GM21423 (cell line): Measurements from ENCODE around the gene CEP70.

Source experiments
- ATAC-seq: cut with Tn5 transposase; IDR thresholded peaks from one replicate; pipeline ENCODE4 v1.9.1; 2021; ENCODE audit warnings: mild to moderate bottlenecking, moderate library complexity; ENCODE audit not compliant: unreplicated experiment

Gene CEP70

DNA sequence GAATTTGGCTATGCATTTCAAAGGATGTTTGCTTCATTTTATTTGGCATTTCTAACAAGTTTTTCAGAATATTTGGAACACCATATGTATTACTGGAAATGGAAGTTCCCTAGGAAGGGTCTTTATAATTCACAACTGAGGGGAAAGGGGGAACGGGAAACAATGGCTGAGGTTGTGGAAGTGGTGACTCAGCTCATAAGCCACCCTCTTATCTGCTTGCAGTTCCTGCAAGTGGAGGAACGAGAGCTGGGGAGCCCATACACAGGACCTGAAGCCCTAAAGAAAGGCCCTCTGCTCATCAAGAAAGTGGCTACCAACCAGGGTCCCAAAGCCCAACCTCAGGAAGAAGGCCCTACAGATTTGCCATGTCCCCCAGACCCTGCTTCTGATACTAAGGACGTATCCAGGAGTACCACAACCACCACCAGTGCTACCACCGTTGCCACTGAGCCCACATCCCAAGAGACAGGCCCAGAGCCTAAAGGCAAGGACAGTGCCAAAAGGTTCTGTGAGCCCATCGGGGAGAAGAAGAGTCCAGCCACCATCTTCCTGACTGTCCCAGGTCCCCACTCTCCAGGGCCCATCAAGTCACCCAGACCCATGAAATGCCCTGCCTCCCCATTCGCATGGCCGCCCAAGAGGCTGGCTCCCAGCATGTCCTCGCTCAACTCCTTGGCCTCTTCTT, 121.8 kb downstream of the CEP70 start:
- no peak for ATAC-seq

DNA sequence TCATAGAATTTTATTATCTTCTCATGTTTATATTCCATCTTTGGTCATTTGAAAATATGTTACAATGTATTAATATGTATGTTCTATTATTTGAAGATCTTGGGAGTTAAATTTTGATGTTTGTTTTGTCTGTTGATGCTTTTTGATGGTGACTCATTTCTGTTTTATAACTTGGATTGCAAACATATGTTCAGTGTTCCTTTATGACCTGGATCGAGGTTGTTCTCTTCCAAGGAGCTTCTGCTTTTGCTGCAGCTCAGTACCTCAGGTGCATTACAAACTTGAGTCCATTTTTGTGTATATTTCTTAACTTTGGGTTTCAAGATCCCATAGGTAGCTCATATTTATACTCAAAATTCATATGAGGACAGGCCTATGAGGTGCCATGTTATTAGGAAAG, 122.6 kb downstream of the CEP70 start:
- ATAC-seq, result no peak

GRCh38 chr3:138470687-138471086, 123.4 kb downstream of the CEP70 start:
- no peak for ATAC-seq

DNA sequence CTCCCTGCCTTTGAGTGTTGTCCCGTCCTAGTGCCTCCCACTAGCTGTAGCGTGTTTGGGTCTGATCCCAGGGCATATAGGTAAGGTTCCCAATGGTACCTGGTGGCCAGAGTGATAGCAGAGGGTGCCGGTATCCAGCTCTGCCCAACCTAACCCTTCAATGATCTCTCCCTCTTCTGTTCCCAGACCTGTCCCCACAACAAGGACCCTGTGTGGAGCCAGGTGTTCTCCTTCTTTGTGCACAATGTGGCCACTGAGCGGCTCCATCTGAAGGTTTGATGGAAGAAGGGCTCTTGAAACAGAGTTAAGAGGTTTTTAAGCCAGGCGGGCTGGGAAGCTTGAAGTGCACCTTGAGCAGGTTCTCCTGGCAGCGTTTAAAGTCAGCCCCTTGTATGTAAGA, 124.2 kb downstream of the CEP70 start:
- no peak for ATAC-seq

- no peak for ATAC-seq
These were observed 125.2 kb downstream of the CEP70 start for GRCh38 chr3:138468886-138469285.

DNA sequence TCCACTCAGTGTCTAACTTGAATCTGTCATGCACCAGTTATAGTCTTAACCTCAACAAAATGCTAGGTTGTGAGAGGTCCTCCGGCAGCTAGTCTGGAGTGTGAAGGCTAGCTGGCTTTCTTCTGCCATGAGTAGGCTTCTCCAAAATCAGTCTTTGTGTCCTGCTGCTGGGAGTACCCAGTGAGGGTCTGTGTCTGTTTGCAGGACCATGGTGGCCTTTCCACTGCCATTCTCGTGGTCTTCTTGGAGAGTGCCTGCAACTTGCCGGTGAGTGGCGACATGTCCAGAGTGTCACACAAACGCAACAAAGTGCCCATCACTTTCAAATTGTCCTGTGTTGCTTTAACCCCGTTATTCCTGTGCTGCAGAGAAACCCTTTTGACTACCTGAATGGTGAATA, 125.6 kb downstream of the CEP70 start:
- ATAC-seq, result no peak

DNA sequence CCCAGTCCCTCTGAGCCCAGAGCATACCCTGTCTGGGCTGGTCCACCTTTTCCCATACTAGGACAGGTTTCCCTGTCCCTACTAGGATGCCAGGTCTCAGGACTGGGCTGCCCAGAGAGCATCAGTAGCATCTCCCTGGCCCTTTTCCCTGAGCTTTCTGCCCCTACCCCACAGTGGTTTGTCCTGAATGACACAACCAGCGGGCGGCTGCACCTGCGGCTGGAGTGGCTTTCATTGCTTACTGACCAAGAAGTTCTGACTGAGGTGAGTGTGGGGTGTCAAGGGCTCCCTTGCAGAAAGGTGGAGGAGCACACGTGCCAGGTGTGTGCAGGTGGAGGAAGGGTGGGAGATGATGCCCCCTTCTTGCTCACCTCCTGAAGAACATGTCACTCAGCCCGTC, 126.1 kb downstream of the CEP70 start:
- ATAC-seq, result no peak

GRCh38 chr3:138465925-138466324, 128.1 kb downstream of the CEP70 start:
- ATAC-seq, result no peak

DNA sequence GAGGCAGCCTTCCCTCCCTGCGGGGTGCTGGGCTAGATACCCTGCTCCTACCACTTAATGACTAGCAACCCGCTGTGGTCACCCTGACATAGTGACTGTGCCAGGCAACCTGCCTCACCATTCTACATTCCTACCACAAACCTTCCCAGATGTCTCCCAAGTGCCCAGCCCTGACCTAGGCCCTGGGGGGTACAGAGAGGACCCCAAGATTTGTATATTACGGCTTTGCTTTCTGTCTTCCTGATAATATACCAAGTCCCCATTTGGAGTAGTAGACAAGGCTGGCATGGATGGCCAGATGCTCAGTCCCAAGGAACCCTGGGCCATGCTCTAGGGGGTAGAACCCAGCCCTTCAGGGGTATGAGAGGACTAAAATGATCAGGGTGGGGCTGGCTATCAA, 128.6 kb downstream of the CEP70 start:
- no peak for ATAC-seq

GRCh38 chr3:138464491-138464860, 129.6 kb downstream of the CEP70 start:
- no peak for ATAC-seq

DNA sequence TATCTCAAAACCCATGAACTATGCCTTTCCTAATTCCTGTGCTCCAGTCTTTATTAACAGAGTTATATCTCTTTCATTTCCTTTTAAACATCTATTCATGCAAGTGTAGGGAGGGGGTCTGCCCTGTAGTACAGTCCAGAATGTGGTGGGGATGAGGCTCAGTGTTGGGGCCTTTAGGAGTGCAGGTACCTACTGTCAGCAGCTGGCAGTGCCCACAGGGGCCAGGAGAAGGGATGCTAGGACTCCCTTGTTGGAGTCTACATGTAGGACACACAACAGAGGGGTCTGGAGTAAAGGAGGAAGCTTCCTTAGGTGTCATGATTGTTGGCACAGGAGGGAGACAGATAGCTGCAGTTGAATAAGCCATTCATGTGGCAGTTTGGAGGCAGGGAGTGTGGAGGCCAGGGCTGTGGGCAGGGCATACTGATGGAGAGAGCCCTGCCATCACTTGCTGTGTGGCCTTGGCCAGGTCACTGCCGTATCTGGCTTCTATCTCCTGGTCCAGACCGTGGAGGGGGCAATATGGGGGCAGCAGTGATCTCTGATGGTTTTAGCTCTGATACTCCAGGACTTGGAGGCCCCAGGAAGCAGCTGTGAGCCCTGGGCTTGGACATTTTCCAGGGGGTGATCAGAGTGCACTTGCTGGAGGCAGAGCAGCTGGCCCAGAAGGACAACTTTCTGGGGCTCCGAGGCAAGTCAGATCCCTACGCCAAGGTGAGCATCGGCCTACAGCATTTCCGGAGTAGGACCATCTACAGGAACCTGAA, 130.2 kb downstream of the CEP70 start:
- ATAC-seq, result no peak

DNA sequence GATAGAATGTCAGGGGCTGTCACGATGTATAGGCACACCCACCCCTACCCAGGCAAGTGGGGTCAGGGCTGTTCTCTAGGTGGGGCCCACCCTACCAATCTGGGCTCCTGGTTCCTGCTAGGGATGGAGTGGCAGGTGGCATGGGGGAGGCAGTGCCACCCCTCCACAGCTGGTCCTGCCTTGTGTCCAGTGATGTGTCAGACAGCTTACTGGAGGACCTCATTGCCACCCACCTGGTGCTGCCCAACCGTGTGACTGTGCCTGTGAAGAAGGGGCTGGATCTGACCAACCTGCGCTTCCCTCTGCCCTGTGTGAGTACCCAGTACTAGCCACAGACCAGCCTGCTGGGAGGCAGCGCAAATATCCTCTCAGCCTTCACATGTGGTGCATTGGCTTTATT, 132.2 kb downstream of the CEP70 start:
- ATAC-seq, result no peak

GRCh38 chr3:138461246-138461645, 132.8 kb downstream of the CEP70 start:
- no peak for ATAC-seq

DNA sequence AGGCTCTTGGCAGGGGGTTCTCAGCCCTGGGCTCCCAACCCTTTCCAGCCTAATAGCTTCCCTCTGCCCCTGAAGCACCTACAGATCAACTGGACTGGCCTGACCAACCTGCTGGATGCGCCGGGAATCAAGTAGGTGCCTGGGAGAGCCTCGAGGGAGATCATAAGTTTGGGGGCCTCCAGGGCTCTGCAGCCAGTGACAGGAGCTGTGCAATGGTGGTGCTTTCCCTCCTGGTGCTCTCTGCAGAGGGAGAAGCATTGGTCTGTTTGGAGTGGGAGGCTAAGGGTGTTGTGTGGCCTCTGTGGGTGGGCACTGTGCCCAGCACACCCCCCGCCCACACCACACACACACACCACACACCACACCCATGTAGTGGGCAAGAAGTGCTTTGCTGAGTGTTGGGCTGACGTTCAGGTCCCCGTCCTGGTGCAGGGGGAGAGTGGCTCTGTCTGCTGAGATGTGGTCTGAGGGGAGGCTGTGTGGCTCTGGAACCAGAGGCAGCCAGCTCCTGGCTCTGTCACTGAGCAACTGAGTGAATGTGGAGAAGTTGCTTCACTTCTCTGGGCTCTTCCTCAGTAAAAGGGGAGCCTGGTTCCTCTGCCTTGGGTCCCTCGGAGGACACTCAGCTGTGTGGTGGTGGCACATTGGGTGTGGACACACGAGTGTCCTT, 133.4 kb downstream of the CEP70 start:
- ATAC-seq, result no peak

GRCh38 chr3:138459619-138460535, 134.2 kb downstream of the CEP70 start:
- ATAC-seq, result no peak

DNA sequence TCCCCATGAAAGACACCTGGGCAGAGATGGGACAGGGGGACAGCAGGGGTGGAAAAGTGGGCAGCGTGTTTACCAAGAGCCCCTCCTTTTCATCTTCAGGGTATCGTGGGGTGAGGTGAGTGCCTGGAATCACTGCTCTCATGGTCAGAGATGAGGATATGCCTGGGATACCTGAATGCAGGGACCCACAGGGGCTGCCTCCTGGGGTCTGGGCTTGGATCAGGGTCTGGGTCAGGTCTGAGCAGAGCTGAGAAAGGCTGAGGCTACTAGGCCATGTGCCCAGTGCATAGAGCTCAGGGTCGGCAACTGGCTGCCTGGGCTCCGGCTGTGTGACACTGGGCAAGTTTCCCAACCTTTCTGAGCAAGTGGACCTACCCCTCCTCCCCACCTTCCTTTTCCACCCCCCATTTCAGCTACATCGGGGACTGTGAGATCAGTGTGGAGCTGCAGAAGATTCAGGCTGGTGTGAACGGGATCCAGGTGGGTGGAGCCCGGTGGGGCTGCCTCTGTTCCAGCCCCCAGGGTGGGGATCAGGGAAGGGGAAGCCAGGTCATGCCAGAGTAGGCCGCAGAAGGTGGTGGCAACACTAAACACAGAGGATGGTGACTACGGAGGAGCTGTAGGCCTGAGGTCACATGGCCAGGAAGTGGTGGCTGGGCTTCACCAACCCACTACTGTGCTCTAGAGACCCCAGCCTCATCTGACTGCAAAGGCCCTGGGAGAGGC, 135.1 kb downstream of the CEP70 start:
- ATAC-seq, result no peak

- no peak for ATAC-seq
These were observed 136.0 kb downstream of the CEP70 start for GRCh38 chr3:138457863-138458735.

GRCh38 chr3:138456961-138457862, 136.8 kb downstream of the CEP70 start:
- no peak for ATAC-seq
